IMR-90 (cell line): ENCODE results near the gene SPAAR. TPM values are rescaled to one million over a fixed set of nuclear protein-coding genes. Genes with fewer than 3 reads are reported as not detected.

Experiments
- ATAC-seq: fragments of 200-7000 bp; cut with Tn5 transposase; 2 replicates; pipeline ENCODE4 v1.9.1; 2020; ENCODE audit warnings: low read depth, mild to moderate bottlenecking, moderate library complexity
- BruUV-seq: library from RNA; stranded (reverse); fragments of 400-500 nt; replicated peaks from 2 replicates; lab custom pipeline; 2021; lab: Mats Ljungman, UMichigan
- CTCF ChIA-PET: fragments of 300-600 bp; formaldehyde crosslinking; extraction: SDS; loops from one replicate; lab custom pipeline; 2021; ENCODE audit warnings: antibody characterized with exemption; lab: Yijun Ruan, JAX
- POLR2A ChIA-PET: fragments of 300-600 bp; sonication (Branson Sonifier 250); formaldehyde crosslinking; loops from one replicate; lab custom pipeline; 2022; ENCODE audit warnings: antibody characterized with exemption; ENCODE audit not compliant: unreplicated experiment; lab: Charles Lee
- DNase-seq: peaks from one replicate; pipeline ENCODE4 v3.0.0; 2013
- H2AFZ ChIP-seq: replicated peaks from 2 replicates; pipeline ENCODE3; 2013; ENCODE audit warnings: low read length, mild to moderate bottlenecking; ENCODE audit not compliant: poor library complexity
- H2AK5ac ChIP-seq: 2 replicates; pipeline ENCODE4 v1.6.1; 2013; ENCODE audit warnings: low read depth, low read length, inconsistent platforms
- H2AK9ac ChIP-seq: replicated peaks from 2 replicates; pipeline ENCODE3; 2013; ENCODE audit warnings: mild to moderate bottlenecking, low read depth, low read length, moderate library complexity; ENCODE audit not compliant: poor library complexity
- H2BK120ac ChIP-seq: 2 replicates; pipeline ENCODE4 v1.6.1; 2013; ENCODE audit warnings: low read depth, low read length, inconsistent platforms
- H2BK15ac ChIP-seq: 3 replicates; pipeline ENCODE4 v1.6.1; 2013; ENCODE audit warnings: low read depth, low read length, inconsistent platforms
- H2BK20ac ChIP-seq: 2 replicates; pipeline ENCODE4 v1.6.1; 2013; ENCODE audit warnings: low read depth, mild to moderate bottlenecking, inconsistent platforms, low read length, moderate library complexity
- H2BK5ac ChIP-seq: 2 replicates; pipeline ENCODE4 v1.6.1; 2013; ENCODE audit warnings: mild to moderate bottlenecking, low read depth, low read length, inconsistent platforms; ENCODE audit not compliant: poor library complexity, severe bottlenecking
- H3K14ac ChIP-seq: replicated peaks from 2 replicates; pipeline ENCODE4 v1.6.1; 2013; ENCODE audit warnings: low read depth, low read length, inconsistent platforms
- H3K18ac ChIP-seq: 2 replicates; pipeline ENCODE4 v1.6.1; 2013; ENCODE audit warnings: low read depth, low read length, control low read depth
- H3K23ac ChIP-seq: 2 replicates; pipeline ENCODE4 v1.6.1; 2013; ENCODE audit warnings: low read depth, low read length, inconsistent platforms
- H3K27ac ChIP-seq: 2 replicates; pipeline ENCODE4 v1.5.1; 2013; ENCODE audit warnings: mild to moderate bottlenecking, control low read depth, low read length; ENCODE audit not compliant: insufficient read depth
- H3K27me3 ChIP-seq: 2 replicates; pipeline ENCODE4 v1.6.1; 2013; ENCODE audit warnings: low read length; ENCODE audit not compliant: control insufficient read depth, insufficient read depth
- H3K36me3 ChIP-seq: 2 replicates; pipeline ENCODE4 v1.6.1; 2013; ENCODE audit warnings: low read length, mixed read lengths; ENCODE audit not compliant: control insufficient read depth, insufficient read depth
- H3K4ac ChIP-seq: 2 replicates; pipeline ENCODE4 v1.6.1; 2013; ENCODE audit warnings: low read depth, low read length, inconsistent platforms
- H3K4me1 ChIP-seq: 2 replicates; pipeline ENCODE4 v1.6.1; 2013; ENCODE audit warnings: low read length, mixed read lengths; ENCODE audit not compliant: control insufficient read depth, insufficient read depth
- H3K4me2 ChIP-seq: 2 replicates; pipeline ENCODE4 v1.6.1; 2013; ENCODE audit warnings: low read depth, mild to moderate bottlenecking, control low read depth, low read length, moderate library complexity
- H3K4me3 ChIP-seq: 2 replicates; pipeline ENCODE4 v1.5.1; 2013; ENCODE audit warnings: low read depth, mild to moderate bottlenecking, control low read depth, low read length, moderate library complexity; ENCODE audit not compliant: insufficient read depth
- H3K56ac ChIP-seq: 2 replicates; pipeline ENCODE4 v1.6.1; 2013; ENCODE audit warnings: low read length, inconsistent platforms; ENCODE audit not compliant: insufficient read depth; ENCODE audit errors: extremely low read depth
- H3K79me1 ChIP-seq, 2 experiments: 2 replicates each; pipeline ENCODE4 v1.6.1; 2013; ENCODE audit warnings: low read length in 2 of 2, inconsistent platforms in 1 of 2, low read depth in 1 of 2
- H3K9ac ChIP-seq: 2 replicates; pipeline ENCODE4 v1.6.1; 2013; ENCODE audit warnings: low read depth, low read length, control low read depth
- H3K9me1 ChIP-seq: 2 replicates; pipeline ENCODE4 v1.6.1; 2013; ENCODE audit warnings: low read length, inconsistent platforms; ENCODE audit not compliant: insufficient read depth
- H3K9me3 ChIP-seq: 2 replicates; pipeline ENCODE4 v1.6.1; 2013; ENCODE audit warnings: low read length; ENCODE audit not compliant: control insufficient read depth, insufficient read depth
- H4K20me1 ChIP-seq: 2 replicates; pipeline ENCODE4 v1.6.1; 2013; ENCODE audit warnings: low read length, inconsistent platforms; ENCODE audit not compliant: insufficient read depth
- H4K5ac ChIP-seq: 2 replicates; pipeline ENCODE4 v1.6.1; 2013; ENCODE audit warnings: mild to moderate bottlenecking, low read depth, low read length, control low read depth
- H4K8ac ChIP-seq, 2 experiments: 2 replicates each; pipeline ENCODE4 v1.6.1; 2013; ENCODE audit warnings: low read depth in 2 of 2, low read length in 2 of 2, control low read depth in 1 of 2, inconsistent platforms in 1 of 2
- H4K91ac ChIP-seq: 2 replicates; pipeline ENCODE4 v1.6.1; 2013; ENCODE audit warnings: low read depth, low read length, inconsistent platforms; ENCODE audit not compliant: insufficient read depth
- MAZ ChIP-seq: IDR thresholded peaks from 2 replicates; pipeline ENCODE4 v1.6.1; 2012; ENCODE audit warnings: low read depth, mild to moderate bottlenecking, low read length, improper control_type of control experiment, moderate library complexity, borderline replicate concordance
- RAD21 ChIP-seq: IDR thresholded peaks from 2 replicates; pipeline ENCODE4 v1.6.1; 2012; ENCODE audit warnings: low read length, improper control_type of control experiment
- RFX5 ChIP-seq: IDR thresholded peaks from 2 replicates; pipeline ENCODE4 v1.8.0; 2012; ENCODE audit warnings: low read depth, mild to moderate bottlenecking, low read length, moderate library complexity
- WGBS, 2 experiments: methylation state at CpG; one replicate each; pipeline versions ENCODE4 v1.1.5 to v1.1.7; 2013; ENCODE audit warnings: missing lambda C conversion rate in 2 of 2; ENCODE audit not compliant: insufficient read length in 1 of 2; ENCODE audit errors: extremely low coverage in 2 of 2; 5-methylcytosine and 5-hydroxymethylcytosine counted together
- dilution Hi-C: fragments of 300-500 bp; cut with HindIII; formaldehyde crosslinking; loops from one replicate; pipeline ENCODE4 v1.14.3; 2018; ENCODE audit warnings: low sequenced_read_pairs; ENCODE audit not compliant: unreplicated experiment
- in situ Hi-C: fragments of 300-500 bp; cut with MboI; formaldehyde crosslinking; loops from 3 replicates; pipeline ENCODE4 v1.14.3; 2019; ENCODE audit warnings: low sequenced_read_pairs, inconsistent platforms, mixed read lengths
- intact Hi-C: fragments of 100-400 bp; cut with micrococcal nuclease; formaldehyde crosslinking; loops from 2 replicates; pipeline ENCODE4 v1.10.0; 2022
- polyA plus RNA-seq, 3 experiments: library from polyadenylated mRNA; depleted of rRNA; stranded (reverse); fragments of >200 nt; gene quantifications; 2 replicates each; pipeline ENCODE4 v1.2.3, GENCODE V29; 2012; ENCODE audit warnings: low replicate concordance in 1 of 3
- total RNA-seq: library from RNA; depleted of rRNA; stranded (reverse); fragments of >200 nt; gene quantifications from 2 replicates; pipeline ENCODE4 v1.2.3, GENCODE V29; 2012

Gene SPAAR
- total and polyA plus RNA-seq, 2 of the 4 experiments (the other 2 are of a cell fraction): 0.18 to 0.32 TPM

DNA sequence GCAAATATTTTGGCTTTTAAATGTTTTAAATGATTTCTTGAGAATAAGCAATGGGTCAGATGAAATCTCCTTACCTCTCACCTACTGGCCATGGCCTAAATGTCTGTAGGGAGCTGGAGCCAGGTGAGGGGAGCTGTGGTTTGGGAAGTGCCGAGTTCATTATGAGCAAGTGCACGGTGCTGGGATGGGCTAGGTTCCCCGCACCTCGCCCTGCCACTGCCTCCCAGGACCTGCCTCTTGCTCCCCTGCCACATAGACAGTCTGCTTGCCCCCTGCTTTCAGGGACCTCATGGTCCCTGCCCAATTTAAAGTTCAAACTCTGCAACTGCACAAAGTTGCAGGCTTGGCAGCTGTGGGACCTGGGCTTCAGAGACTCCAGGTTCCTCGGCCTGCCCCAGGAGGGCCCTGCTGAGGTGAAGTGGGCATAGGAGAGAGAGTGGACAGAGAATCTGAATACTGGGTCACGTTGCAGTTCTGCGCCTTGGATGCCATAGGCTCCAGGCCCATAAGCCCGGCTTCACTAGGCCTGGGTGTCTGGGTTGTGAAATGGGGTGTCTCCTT is 44.5 kb upstream of the SPAAR start:
- Histone ChIP-seq H2BK5ac (no peak overlapping the region), H3K9ac (no peak overlapping the region), H2BK15ac (no peak overlapping the region), H3K4ac (no peak overlapping the region), H3K36me3 (no peaks in the 10 kb centered on the region), H4K20me1 (no peaks in the 10 kb centered on the region), H3K27me3 (peaks cover 39% of the 10 kb centered on the region), H2BK120ac (no peak overlapping the region), H2AK9ac (no peak overlapping the region), H3K79me1 (no peaks in the 10 kb centered on the region), H4K8ac (no peak overlapping the region), H3K4me3 (no peak overlapping the region), H2BK20ac (no peak overlapping the region), H3K23ac (no peak overlapping the region), H3K56ac (no peak overlapping the region), H4K5ac (no peak overlapping the region), H3K14ac (no peak overlapping the region), H2AK5ac (no peak overlapping the region), H3K27ac (no peak overlapping the region), H2AFZ (no peak overlapping the region), H4K91ac (no peak overlapping the region), H3K9me3 (no peaks in the 10 kb centered on the region), H3K4me2 (no peak overlapping the region), H3K4me1 (no peaks in the 10 kb centered on the region), H3K9me1 (0 out of 2 replicates have a peak, but pooled peaks cover 3% of the 10 kb centered on the region), H3K18ac (no peak overlapping the region)
- ATAC-seq (no peak), DNase-seq (no peak)
- no TSS peak for BruUV-seq
- ChIA-PET CTCF (no interaction called here), POLR2A (no interaction called here)
- intact Hi-C loops (no loop called here), in situ Hi-C loops (no loop called here), dilution Hi-C loops (no loop called here)
- TF ChIP-seq RFX5 (no peak), RAD21 (no peak), MAZ (no peak)
- 67% methylated on average over 3 of the region's 8 CpGs; no CpG with 5 or more reads in 1 of the 2 experiments for WGBS, 2 experiments
